Psoas muscle (tissue), 8 donors: ENCODE data around the gene ATG2B. TPM values are rescaled to one million over a fixed set of nuclear protein-coding genes. Genes with fewer than 3 reads are reported as not detected.
"Not testable (repeated sequence)": the region's sequence is repeated elsewhere in the genome, so short reads cannot be mapped to it uniquely, and the experiment has no call there.

Source experiments
- ATAC-seq, 4 donors: fragments of 200-7000 bp; cut with Tn5 transposase; one replicate each; pipeline ENCODE4 v1.9.1; 2020; ENCODE audit warnings: moderate library complexity in 3 of 4, mild to moderate bottlenecking in 2 of 4
- DNase-seq, 2 donors: peaks; one replicate each; pipeline ENCODE4 v3.0.0-alpha.2; 2020
- H3K27ac ChIP-seq: fragments of 200-600 bp; one replicate; pipeline ENCODE4 v1.8.0; 2022
- H3K27me3 ChIP-seq, 3 donors: fragments of 200-600 bp in 1 of 3; one replicate each; pipeline versions ENCODE4 v1.6.1 to v1.8.0; 2013 to 2022; ENCODE audit warnings: low read length in 2 of 3, mild to moderate bottlenecking in 2 of 3, moderate library complexity in 1 of 3; ENCODE audit not compliant: insufficient read depth in 3 of 3
- H3K36me3 ChIP-seq, 2 donors: fragments of 200-600 bp in 1 of 2; one replicate each; pipeline versions ENCODE4 v1.6.1 to v1.8.0; 2013 to 2022; ENCODE audit warnings: low read depth in 1 of 2, mild to moderate bottlenecking in 1 of 2, moderate library complexity in 1 of 2; ENCODE audit not compliant: insufficient read depth in 1 of 2
- H3K4me1 ChIP-seq: fragments of 200-600 bp; one replicate; pipeline ENCODE4 v1.8.0; 2022
- H3K4me3 ChIP-seq: fragments of 200-600 bp; one replicate; pipeline ENCODE4 v1.8.0; 2022; ENCODE audit warnings: mild to moderate bottlenecking
- H3K9me3 ChIP-seq: fragments of 200-600 bp; one replicate; pipeline ENCODE4 v1.8.0; 2022
- WGBS, 3 donors: extraction: QIAGEN DNeasy Blood & Tissue Kit; methylation state at CpG; one replicate each; pipeline versions ENCODE4 v1.1.6 to v1.1.7; 2013; 5-methylcytosine and 5-hydroxymethylcytosine counted together
- intact Hi-C, 2 donors: fragments of 100-400 bp; cut with DNase I; formaldehyde crosslinking; loops; one replicate each; pipeline versions ENCODE4 v1.11.0 to v1.14.2; 2022
- polyA plus RNA-seq, 3 donors: library from polyadenylated mRNA; stranded (reverse); fragments of 200-250 nt; gene quantifications; one replicate each; pipeline ENCODE4 v1.2.3, GENCODE V29; 2013
- total RNA-seq, 4 donors: library from RNA; stranded (reverse); fragmentation: NEBNext Ultra II Directional in 2 of 4; extraction: Animal tissue kit (Norgen Biotek cat#: 25700) in 2 of 4; gene quantifications; one replicate each; pipeline versions ENCODE4 v1.2.1 to v1.2.4, GENCODE V29; 2021 to 2023
- TF ChIP-seq, protein P1 (sequence below): fragments of 200-600 bp; IDR thresholded peaks from one replicate; pipeline ENCODE4 v1.8.0; 2022; ENCODE audit warnings: antibody characterized with exemption
- donor health status: healthy with polysubstance abuse.
- donor health status: DM: no; HTN: no; CAD: no; lungs with moderate emphysema.
- donor health status: Bipolar disorder and iron deficiency.
- donor health status: healthy.
- donor health status: DM: yes; HTN: yes; CAD: no.
- donor health status: DM: no; HTN: no; CAD: no.
- donor health status: DM: no; HTN: no; CAD: no.
- donor health status: DM: yes; HTN: yes; CAD: no.

Gene ATG2B
- total and polyA plus RNA-seq, 7 donors: 2.7 to 21.5 (median 12.6) TPM

GRCh38 chr14:96249029-96249428 lies 114.1 kb downstream of the ATG2B start:
- no peak overlapping the region for H3K27ac ChIP-seq
- no peaks in the 10 kb centered on the region for H3K4me1 ChIP-seq
- peaks cover 0 to 17% (median 6%) of the 10 kb centered on the region in 3 donors for H3K27me3 ChIP-seq
- H3K36me3 ChIP-seq: no peaks in the 10 kb centered on the region
- intact Hi-C loops: no loop called here
- TF ChIP-seq, protein P1, sequence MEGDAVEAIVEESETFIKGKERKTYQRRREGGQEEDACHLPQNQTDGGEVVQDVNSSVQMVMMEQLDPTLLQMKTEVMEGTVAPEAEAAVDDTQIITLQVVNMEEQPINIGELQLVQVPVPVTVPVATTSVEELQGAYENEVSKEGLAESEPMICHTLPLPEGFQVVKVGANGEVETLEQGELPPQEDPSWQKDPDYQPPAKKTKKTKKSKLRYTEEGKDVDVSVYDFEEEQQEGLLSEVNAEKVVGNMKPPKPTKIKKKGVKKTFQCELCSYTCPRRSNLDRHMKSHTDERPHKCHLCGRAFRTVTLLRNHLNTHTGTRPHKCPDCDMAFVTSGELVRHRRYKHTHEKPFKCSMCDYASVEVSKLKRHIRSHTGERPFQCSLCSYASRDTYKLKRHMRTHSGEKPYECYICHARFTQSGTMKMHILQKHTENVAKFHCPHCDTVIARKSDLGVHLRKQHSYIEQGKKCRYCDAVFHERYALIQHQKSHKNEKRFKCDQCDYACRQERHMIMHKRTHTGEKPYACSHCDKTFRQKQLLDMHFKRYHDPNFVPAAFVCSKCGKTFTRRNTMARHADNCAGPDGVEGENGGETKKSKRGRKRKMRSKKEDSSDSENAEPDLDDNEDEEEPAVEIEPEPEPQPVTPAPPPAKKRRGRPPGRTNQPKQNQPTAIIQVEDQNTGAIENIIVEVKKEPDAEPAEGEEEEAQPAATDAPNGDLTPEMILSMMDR: no peak
- no peaks in the 10 kb centered on the region for H3K9me3 ChIP-seq
- peak in 2 of 4 donors; percentile 48 to 60 for ATAC-seq
- peak in 1 of 2 donors; percentile 56 for DNase-seq
- WGBS, 3 donors: 72 to 74% (median 72%) methylated on average over 5 of the region's 5 CpGs
- H3K4me3 ChIP-seq: no peak overlapping the region

DNA sequence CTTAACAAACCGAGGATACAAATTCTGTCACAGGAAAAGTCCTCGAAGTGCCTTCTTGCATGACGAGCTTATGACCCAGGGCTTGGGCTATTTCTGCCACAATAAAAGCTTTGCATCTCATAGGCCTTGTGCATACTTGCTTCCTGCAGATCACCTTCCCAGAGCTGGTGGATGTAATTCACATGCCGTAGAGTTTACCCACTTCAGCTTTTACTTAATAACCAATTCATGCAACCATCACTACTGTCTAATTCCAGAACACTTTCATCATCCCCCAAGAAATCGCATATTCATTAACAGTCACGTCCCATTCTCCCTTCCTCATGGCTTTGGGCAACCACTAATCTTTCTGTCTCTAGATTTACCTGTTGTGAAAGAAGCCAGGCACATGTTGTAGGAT lies 116.1 kb downstream of the ATG2B start:
- ATAC-seq: no peak
- WGBS, 3 donors: 88 to 90% (median 89%) methylated on average over 6 of the region's 6 CpGs

DNA sequence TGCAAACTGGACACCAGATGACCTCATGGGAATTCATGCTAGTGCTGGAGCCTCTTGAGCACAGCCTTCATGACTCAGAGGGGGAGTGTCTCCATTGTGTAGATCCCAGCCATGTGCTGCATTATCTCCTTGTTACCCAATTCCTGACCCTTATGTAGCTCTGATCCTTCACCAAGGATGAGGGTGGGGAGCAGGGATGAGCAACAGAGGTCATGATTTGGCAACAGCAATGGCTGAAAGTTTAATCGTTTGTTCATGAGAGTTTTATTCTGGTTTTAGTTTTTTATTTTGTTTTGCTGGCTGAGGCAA lies 116.6 kb downstream of the ATG2B start:
- intact Hi-C loops: no loop called here
- TF ChIP-seq, protein P1: no peak
- DNase-seq (no peak), ATAC-seq (peak in 1 of 4 donors; percentile 40)
- Histone ChIP-seq H3K4me3 (no peak overlapping the region), H3K36me3 (no peaks in the 10 kb centered on the region), H3K9me3 (no peaks in the 10 kb centered on the region), H3K4me1 (no peaks in the 10 kb centered on the region), H3K27ac (no peak overlapping the region), H3K27me3 (peaks cover 0 to 7% (median 0%) of the 10 kb centered on the region in 3 donors)
- 68 to 77% (median 70%) methylated on average over 1 of the region's 1 CpG for WGBS, 3 donors

More for the DNA sequence above, 116.1 kb downstream of the ATG2B start:
- Histone ChIP-seq H3K4me1 (no peaks in the 10 kb centered on the region), H3K36me3 (no peaks in the 10 kb centered on the region), H3K27ac (no peak overlapping the region), H3K4me3 (no peak overlapping the region), H3K9me3 (no peaks in the 10 kb centered on the region), H3K27me3 (peaks cover 0 to 12% (median under 1%) of the 10 kb centered on the region in 3 donors)
- no peak for DNase-seq
- TF ChIP-seq, protein P1: no peak
- intact Hi-C loops: no loop called here

DNA sequence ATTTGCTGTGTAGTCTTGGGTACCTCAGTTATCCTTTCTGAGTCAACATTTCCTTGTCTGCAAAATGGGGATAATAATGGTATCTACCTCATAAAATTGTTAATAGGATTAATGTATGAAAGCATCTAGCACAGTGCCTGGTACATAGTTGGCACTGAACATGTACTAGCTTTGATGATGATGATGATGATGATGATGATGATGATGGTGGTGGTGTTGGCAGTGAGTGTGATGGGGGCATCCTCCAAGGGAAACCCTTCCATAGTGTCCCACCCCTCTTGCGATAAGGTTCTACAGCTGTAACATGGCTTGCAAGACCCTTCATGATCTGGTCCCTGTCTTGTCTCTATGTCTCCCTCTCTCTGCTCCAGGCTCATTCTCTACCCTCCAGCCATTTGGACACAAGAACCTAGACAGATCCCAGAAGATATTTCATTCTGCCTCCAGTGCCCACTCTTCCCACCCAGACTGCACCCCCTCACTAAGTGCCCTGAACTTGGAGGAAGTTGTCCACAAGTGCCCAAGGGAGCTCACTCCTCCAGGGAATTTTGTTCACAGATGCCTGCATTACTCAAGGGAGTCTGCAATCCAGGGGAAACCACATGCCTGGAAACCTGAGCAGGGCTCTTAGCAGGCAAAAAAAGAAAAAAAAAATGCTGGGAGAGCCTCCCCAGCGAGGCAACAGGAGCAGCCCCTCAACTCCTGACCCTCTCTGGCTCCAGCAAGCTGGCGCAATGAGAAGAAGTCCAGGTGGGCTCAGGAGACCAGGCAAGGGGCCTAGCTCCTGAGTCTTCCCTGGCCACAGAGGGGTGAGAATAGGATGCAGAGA lies 117.2 kb downstream of the ATG2B start:
- Histone ChIP-seq H3K36me3 (no peaks in the 10 kb centered on the region), H3K4me1 (no peaks in the 10 kb centered on the region), H3K27ac (no peak overlapping the region), H3K9me3 (no peaks in the 10 kb centered on the region), H3K4me3 (no peak overlapping the region), H3K27me3 (peaks cover 0 to 4% (median 0%) of the 10 kb centered on the region in 3 donors)
- ATAC-seq (no peak), DNase-seq (no peak)
- TF ChIP-seq, protein P1: no peak
- intact Hi-C loops: no loop called here
- WGBS, 3 donors: 76 to 96% (median 82%) methylated on average over 3 of the region's 3 CpGs

- H3K27ac ChIP-seq, ATAC-seq, DNase-seq, H3K4me1 ChIP-seq, H3K9me3 ChIP-seq, H3K36me3 ChIP-seq, H3K27me3 ChIP-seq, intact Hi-C loops, H3K4me3 ChIP-seq: not testable (repeated sequence)
- WGBS, 3 donors: 96 to 97% (median 97%) methylated on average over 3 of the region's 3 CpGs
Measured at GRCh38 chr14:96245074-96245473, 118.1 kb downstream of the ATG2B start.
